Activated CD4-positive, CD25-positive, alpha-beta regulatory T cell treated with anti-CD3 and anti-CD28 coated beads, Interleukin-2, amount 50 U/mL, for 72 hours (primary cell): ENCODE results near the gene MAD1L1.
"Not testable (repeated sequence)": the region's sequence is repeated elsewhere in the genome, so short reads cannot be mapped to it uniquely, and the experiment has no call there.

Experiments used
- DNase-seq: peaks from one replicate; pipeline ENCODE4 v3.0.0; 2021

The MAD1L1 gene

GRCh38 chr7:2170576-2171521, 61.9 kb downstream of the MAD1L1 start:
- DNase-seq = no peak

GRCh38 chr7:2169923-2170575, 62.7 kb downstream of the MAD1L1 start:
- no peak for DNase-seq

- DNase-seq = no peak
These were observed 64.0 kb downstream of the MAD1L1 start for GRCh38 chr7:2168615-2169311.

- no peak for DNase-seq
These were observed 66.0 kb downstream of the MAD1L1 start for GRCh38 chr7:2166625-2167280.

GRCh38 chr7:2165610-2166594, 66.8 kb downstream of the MAD1L1 start:
- no peak for DNase-seq

GRCh38 chr7:2165239-2165609, 67.5 kb downstream of the MAD1L1 start:
- no peak for DNase-seq

- DNase-seq = no peak
These were observed 68.1 kb downstream of the MAD1L1 start for GRCh38 chr7:2164646-2165045.

- DNase-seq = no peak
These were observed 68.9 kb downstream of the MAD1L1 start for GRCh38 chr7:2163600-2164555.

- no peak for DNase-seq
These were observed 69.8 kb downstream of the MAD1L1 start for GRCh38 chr7:2162959-2163358.

- DNase-seq = not testable (repeated sequence)
These were observed 70.5 kb downstream of the MAD1L1 start for GRCh38 chr7:2162004-2162902.

- no peak for DNase-seq
These were observed 73.6 kb downstream of the MAD1L1 start for GRCh38 chr7:2159176-2159520.

GRCh38 chr7:2158331-2159175, 74.2 kb downstream of the MAD1L1 start:
- DNase-seq = no peak

GRCh38 chr7:2157473-2158279, 75.1 kb downstream of the MAD1L1 start:
- no peak for DNase-seq

GRCh38 chr7:2156756-2157472, 75.8 kb downstream of the MAD1L1 start:
- DNase-seq = no peak

GRCh38 chr7:2154831-2155230, 77.9 kb downstream of the MAD1L1 start:
- no peak for DNase-seq

GRCh38 chr7:2154121-2154520, 78.6 kb downstream of the MAD1L1 start:
- DNase-seq = no peak

GRCh38 chr7:2152646-2153045, 80.1 kb downstream of the MAD1L1 start:
- DNase-seq = no peak
